ENCODE results near the gene HERC3. TPM values are rescaled to one million over a fixed set of nuclear protein-coding genes. Genes with fewer than 3 reads are reported as not detected.
A peak's percentile ranks its signal among the peaks of the same experiment; 100 is the strongest.

Gene HERC3
- total and polyA plus RNA-seq, 3 donors from 2014 or later, result 8.1 to 15.7 (median 14.6) TPM

GRCh38 chr4:88592600-88593448 lies 544 bp downstream of the HERC3 start:
- Histone ChIP-seq H3K4me1 (no peaks in the 10 kb centered on the region), H3K4me3 (peak overlapping the region; percentile 79 to 95), H3K36me3 (ENCODE audit: low read depth, missing control alignments) (no peaks in the 10 kb centered on the region), H3K27me3 (no peaks in the 10 kb centered on the region), H3K27ac (peak overlapping the region; percentile 87 to 92), H3K9me3 (no peaks in the 10 kb centered on the region)
- DNase-seq, result peak; percentile 80
- intact Hi-C loops (cut with DNase I; ENCODE audit: low total_unique reads), result no loop called here
- no peak for TF ChIP-seq POLR2A (IDR thresholded peaks at IDR 0.05)
- TF ChIP-seq CTCF (IDR thresholded peaks at IDR 0.05), result no peak
- WGBS, 2 donors, result 0 to 1% methylated on average over 2 to 50 of the region's 89 CpGs

DNA sequence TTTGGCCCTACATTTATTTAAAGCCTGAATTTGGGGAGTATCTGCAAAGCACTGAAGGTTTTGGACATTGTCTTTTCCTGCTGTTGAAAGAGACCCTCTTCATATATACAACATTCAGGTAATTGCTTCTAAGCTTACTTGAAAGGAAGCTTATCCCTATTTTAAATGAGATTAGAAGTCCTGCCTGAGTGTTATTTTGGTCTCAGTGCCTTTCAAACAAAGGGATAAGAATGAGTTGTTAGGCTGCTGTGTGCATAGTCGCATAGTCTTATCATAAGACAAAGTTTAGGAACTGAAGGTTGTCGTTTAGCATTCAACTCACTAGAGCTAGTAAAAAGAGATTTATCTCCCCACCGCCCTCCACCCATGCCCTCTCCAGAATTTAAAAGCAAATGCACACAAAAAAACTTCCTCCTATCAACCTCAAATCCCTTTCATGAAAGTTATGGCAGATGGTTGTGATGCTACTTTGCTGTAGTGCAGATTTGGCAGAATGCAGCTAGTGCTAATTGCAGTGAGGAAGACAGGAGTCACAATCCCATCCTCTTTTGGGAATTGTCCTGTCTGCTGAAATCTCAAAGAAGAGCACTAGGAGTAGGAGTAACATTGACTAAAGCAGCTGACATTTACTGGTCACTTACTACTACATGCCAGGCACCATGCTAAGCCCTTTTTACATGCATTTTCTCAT lies 5.8 kb downstream of the HERC3 start:
- H3K4me1 ChIP-seq, result no peaks in the 10 kb centered on the region
- H3K4me3 ChIP-seq, result no peak overlapping the region
- intact Hi-C loops (cut with DNase I; ENCODE audit: low total_unique reads), result no loop called here
- no peaks in the 10 kb centered on the region for H3K9me3 ChIP-seq
- TF ChIP-seq CTCF (IDR thresholded peaks at IDR 0.05), result no peak
- no peaks in the 10 kb centered on the region for H3K27me3 ChIP-seq
- DNase-seq, result no peak
- WGBS, 2 donors, result 67 to 79% methylated on average over 3 of the region's 3 CpGs
- no peak overlapping the region for H3K27ac ChIP-seq
- no peaks in the 10 kb centered on the region for H3K36me3 ChIP-seq (ENCODE audit: low read depth, missing control alignments)

- TF ChIP-seq CTCF (IDR thresholded peaks at IDR 0.05) (no peak), POLR2A (IDR thresholded peaks at IDR 0.05) (no peak)
- no peaks in the 10 kb centered on the region for H3K36me3 ChIP-seq (ENCODE audit: low read depth, missing control alignments)
- H3K27me3 ChIP-seq, result no peaks in the 10 kb centered on the region
- H3K4me3 ChIP-seq, result no peak overlapping the region
- H3K27ac ChIP-seq, result no peak overlapping the region
- WGBS, 2 donors, result 70 to 84% methylated on average over 3 of the region's 3 CpGs
- H3K4me1 ChIP-seq, result no peaks in the 10 kb centered on the region
- no peak for DNase-seq
- intact Hi-C loops (cut with DNase I; ENCODE audit: low total_unique reads), result no loop called here
- H3K9me3 ChIP-seq, result no peaks in the 10 kb centered on the region
Measured at GRCh38 chr4:88599298-88599697, 7.0 kb downstream of the HERC3 start.

GRCh38 chr4:88599714-88600113 lies 7.4 kb downstream of the HERC3 start:
- no peaks in the 10 kb centered on the region for H3K4me1 ChIP-seq
- no peak overlapping the region for H3K4me3 ChIP-seq
- no peaks in the 10 kb centered on the region for H3K36me3 ChIP-seq (ENCODE audit: low read depth, missing control alignments)
- intact Hi-C loops (cut with DNase I; ENCODE audit: low total_unique reads), result no loop called here
- no peak for TF ChIP-seq POLR2A (IDR thresholded peaks at IDR 0.05)
- no peak for TF ChIP-seq CTCF (IDR thresholded peaks at IDR 0.05)
- H3K27me3 ChIP-seq, result no peaks in the 10 kb centered on the region
- WGBS, 2 donors, result 75 to 93% methylated on average over 1 of the region's 1 CpG
- no peak overlapping the region for H3K27ac ChIP-seq
- no peak for DNase-seq
- H3K9me3 ChIP-seq, result no peaks in the 10 kb centered on the region

Measured in testis (tissue), 3 donors.